Left kidney (tissue), 2 donors: Measurements from ENCODE around the gene GRM1. TPM values are rescaled to one million over a fixed set of nuclear protein-coding genes. Genes with fewer than 3 reads are reported as not detected.

Experiments used
- DNase-seq: peaks from one replicate; pipeline ENCODE4 v3.0.0-alpha.2; 2013
- polyA plus RNA-seq: library from polyadenylated mRNA; unstranded; fragments of 120-200 nt; gene quantifications from one replicate; pipeline ENCODE4 v1.2.1, GENCODE V29; 2013; ENCODE audit not compliant: insufficient read length

The GRM1 gene
- polyA plus RNA-seq, 1 donor, result 0.18 TPM

GRCh38 chr6:146472918-146473317 lies 444.1 kb downstream of the GRM1 start:
- no peak for DNase-seq

- no peak for DNase-seq
Observed at GRCh38 chr6:146481527-146481926, 452.7 kb downstream of the GRM1 start.

- DNase-seq, result no peak
Observed at GRCh38 chr6:146484411-146484810, 455.5 kb downstream of the GRM1 start.

Other genes starting within 250 kb of the GRM1 start
- gene FBXO30, start 214.3 kb upstream of the GRM1 start, polyA plus RNA-seq, result 13.0 TPM
- 28.0 TPM for gene SHPRH, start 64.7 kb upstream of the GRM1 start, polyA plus RNA-seq